OCI-LY1 (cell line): ENCODE measurements around the gene ENTREP3.

Experiments
- CTCF ChIP-seq: fragments of 200-600 bp; sonication (generic), shearing (Covaris generic); IDR thresholded peaks from 2 replicates; pipeline ENCODE4 v1.5.1; 2017; ENCODE audit warnings: mild to moderate bottlenecking, antibody characterized with exemption, low read length, moderate library complexity, mixed read lengths
- EZH2 ChIP-seq: fragments of 200-600 bp; sonication (generic), shearing (Covaris generic); IDR thresholded peaks from 2 replicates; pipeline ENCODE4 v1.8.0; 2017; ENCODE audit warnings: borderline replicate concordance, mixed run types, mild to moderate bottlenecking, antibody characterized with exemption, low read length, moderate library complexity, mixed read lengths

- TF ChIP-seq CTCF: no peak
- no peak for TF ChIP-seq EZH2
Observed at GRCh38 chr1:155242805-155243358, 12.4 kb downstream of the ENTREP3 start.
